ENCODE measurements around the gene HRC.

DNA sequence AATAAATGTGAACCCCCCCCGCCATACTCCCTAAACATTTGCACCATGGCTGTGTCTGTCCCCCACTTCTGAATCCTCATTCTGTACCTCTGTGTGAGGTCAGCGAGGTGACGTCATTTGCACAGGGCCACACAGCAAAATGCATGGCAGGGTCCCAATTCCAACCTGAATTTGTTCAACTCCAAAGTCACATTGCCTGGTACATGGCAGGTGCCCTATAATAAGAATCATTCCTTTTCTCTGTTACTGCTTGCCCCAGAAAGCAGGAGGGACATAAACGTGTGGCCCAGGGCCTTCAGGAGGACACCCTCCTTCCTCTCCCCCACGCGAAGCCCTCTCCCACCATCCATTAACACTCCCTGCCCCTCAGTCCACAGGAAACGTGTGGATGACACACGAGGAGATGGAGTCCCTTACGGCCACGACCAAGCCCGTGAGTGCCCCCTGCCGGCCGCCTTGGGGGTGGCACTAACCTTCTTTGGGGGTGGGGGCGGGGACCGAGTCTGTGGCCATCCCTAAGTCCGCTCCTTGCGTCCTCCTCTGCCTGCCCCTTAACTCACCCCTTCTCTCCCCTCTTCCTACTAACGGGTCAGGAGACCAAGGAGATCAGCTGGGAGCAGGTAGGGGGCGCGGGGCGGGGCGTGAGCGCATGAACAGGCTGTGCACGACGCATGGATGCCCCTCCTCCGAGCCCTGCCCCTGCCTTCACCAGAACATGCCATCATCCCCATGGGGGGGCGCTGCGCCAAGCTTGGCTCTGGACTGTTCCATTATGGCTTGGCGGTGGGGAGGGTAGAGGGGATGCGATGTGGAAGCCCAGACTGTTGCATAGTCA is 9.4 kb downstream of the HRC start:
- TF ChIP-seq POLR2A (IDR thresholded peaks at IDR 0.05; ENCODE audit: low read length) (no peak), GATA1 (IDR thresholded peaks at IDR 0.05; ENCODE audit: low read depth, low read length) (no peak)
